ENCODE data around the gene SYT1.

DNA sequence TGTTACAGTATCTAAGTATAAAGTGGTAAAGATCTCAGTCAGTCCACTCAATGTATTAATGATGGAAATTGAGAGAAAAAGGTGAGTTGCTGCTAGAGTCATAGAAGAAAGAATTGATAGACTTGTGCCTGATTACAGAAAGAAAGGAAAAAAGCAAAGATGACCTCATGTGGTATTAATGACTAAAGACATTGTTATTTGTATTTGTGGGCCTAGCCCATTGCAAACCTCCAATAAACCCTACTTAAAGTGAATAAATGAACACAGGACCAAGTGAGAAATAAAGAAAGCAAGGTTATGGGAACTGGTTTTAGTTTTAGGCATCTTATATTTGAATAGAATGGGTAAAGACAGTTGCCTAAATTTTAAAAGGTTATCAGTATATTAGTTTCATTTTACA lies 105.5 kb downstream of the SYT1 start:
- TF ChIP-seq POLR2A (IDR thresholded peaks at IDR 0.05; ENCODE audit: low read depth, low read length) (no peak), POLR2AphosphoS5 (IDR thresholded peaks at IDR 0.05; ENCODE audit: low read depth, low read length) (no peak), TAF1 (IDR thresholded peaks at IDR 0.05; ENCODE audit: borderline replicate concordance, low read depth, low read length) (no peak)

Data from GM12892 (cell line).